CD4-positive, alpha-beta T cell treated with Interleukin-12 subunit alpha and Interleukin-12 subunit beta, for 1 hour (primary cell): Measurements from ENCODE around the gene OTOP2.

ENCODE experiments used
- DNase-seq: peaks from one replicate; pipeline ENCODE4 v3.0.0-alpha.2; 2020

OTOP2 gene

GRCh38 chr17:74924250-74924948 lies at the start of gene OTOP2:
TSS of gene OTOP2 (plus strand) at chr17:74924273. CDS start at chr17:74924633, 360 bp downstream.
- DNase-seq = no peak

- no peak for DNase-seq
Observed at GRCh38 chr17:74874615-74875037, 49.4 kb upstream of the OTOP2 start.

GRCh38 chr17:74875155-74875976 lies 48.7 kb upstream of the OTOP2 start:
- no peak for DNase-seq

- no peak for DNase-seq
Observed at GRCh38 chr17:74875977-74876593, 48.0 kb upstream of the OTOP2 start.

GRCh38 chr17:74877592-74878548 lies 46.2 kb upstream of the OTOP2 start:
- DNase-seq = no peak

GRCh38 chr17:74878658-74879057 lies 45.4 kb upstream of the OTOP2 start:
- DNase-seq = no peak

- no peak for DNase-seq
Observed at GRCh38 chr17:74879308-74879707, 44.8 kb upstream of the OTOP2 start.

- no peak for DNase-seq
Observed at GRCh38 chr17:74881073-74881472, 43.0 kb upstream of the OTOP2 start.

GRCh38 chr17:74882517-74883240 lies 41.4 kb upstream of the OTOP2 start:
- no peak for DNase-seq

- no peak for DNase-seq
Observed at GRCh38 chr17:74883241-74883745, 40.8 kb upstream of the OTOP2 start.

- no peak for DNase-seq
Observed at GRCh38 chr17:74888469-74888868, 35.6 kb upstream of the OTOP2 start.

- no peak for DNase-seq
Observed at GRCh38 chr17:74890554-74890953, 33.5 kb upstream of the OTOP2 start.

GRCh38 chr17:74892013-74892841 lies 31.8 kb upstream of the OTOP2 start:
- DNase-seq = no peak

GRCh38 chr17:74892974-74893911 lies 30.8 kb upstream of the OTOP2 start, which contains the start of gene FADS6:
TSS of gene FADS6 (minus strand) at chr17:74893633. CDS start at chr17:74893595, 38 bp downstream.
- peak; percentile 10 for DNase-seq

- DNase-seq = no peak
Observed at GRCh38 chr17:74893936-74894671, 30.0 kb upstream of the OTOP2 start.

GRCh38 chr17:74898376-74898946 lies 25.6 kb upstream of the OTOP2 start:
- DNase-seq = no peak

GRCh38 chr17:74900208-74900607 lies 23.9 kb upstream of the OTOP2 start:
- no peak for DNase-seq
